GM18519 (cell line): ENCODE measurements around the gene RGS19.

Source experiments
- ATAC-seq: cut with Tn5 transposase; IDR thresholded peaks from one replicate; pipeline ENCODE4 v1.9.1; 2021; ENCODE audit warnings: mild to moderate bottlenecking, moderate library complexity; ENCODE audit not compliant: unreplicated experiment, low FRiP score

RGS19 gene

GRCh38 chr20:64108731-64109681, 29.7 kb upstream of the RGS19 start:
- ATAC-seq: no peak

GRCh38 chr20:64107736-64108457, 28.6 kb upstream of the RGS19 start:
- ATAC-seq: no peak

GRCh38 chr20:64106981-64107735, 27.8 kb upstream of the RGS19 start, which contains the start of gene NPBWR2:
Gene NPBWR2 (minus strand): TSS chr20:64107565. CDS start chr20:64106831, 734 bp downstream.
- no peak for ATAC-seq

- ATAC-seq: no peak
Observed at GRCh38 chr20:64106435-64106961, 27.2 kb upstream of the RGS19 start.

GRCh38 chr20:64105846-64106434, 26.6 kb upstream of the RGS19 start:
- no peak for ATAC-seq

GRCh38 chr20:64104667-64105451, 25.5 kb upstream of the RGS19 start:
- ATAC-seq: no peak

- no peak for ATAC-seq
Observed at GRCh38 chr20:64103871-64104666, 24.8 kb upstream of the RGS19 start.

GRCh38 chr20:64102647-64103354, 23.5 kb upstream of the RGS19 start:
- ATAC-seq: no peak

- no peak for ATAC-seq
Observed at GRCh38 chr20:64101731-64102621, 22.7 kb upstream of the RGS19 start.

GRCh38 chr20:64100946-64101688, 21.8 kb upstream of the RGS19 start:
- no peak for ATAC-seq

GRCh38 chr20:64100566-64100888, 21.2 kb upstream of the RGS19 start:
- no peak for ATAC-seq

- ATAC-seq: no peak
Observed at GRCh38 chr20:64099880-64100565, 20.7 kb upstream of the RGS19 start.

GRCh38 chr20:64099086-64099786, 19.9 kb upstream of the RGS19 start:
- no peak for ATAC-seq

- ATAC-seq: no peak
Observed at GRCh38 chr20:64098471-64099013, 19.2 kb upstream of the RGS19 start.

GRCh38 chr20:64096535-64096934, 17.2 kb upstream of the RGS19 start:
- ATAC-seq: no peak
